ENCODE measurements around the gene RXYLT1.
"Not testable (repeated sequence)": the region's sequence is repeated elsewhere in the genome, so short reads cannot be mapped to it uniquely, and the experiment has no call there.

The RXYLT1 gene

DNA sequence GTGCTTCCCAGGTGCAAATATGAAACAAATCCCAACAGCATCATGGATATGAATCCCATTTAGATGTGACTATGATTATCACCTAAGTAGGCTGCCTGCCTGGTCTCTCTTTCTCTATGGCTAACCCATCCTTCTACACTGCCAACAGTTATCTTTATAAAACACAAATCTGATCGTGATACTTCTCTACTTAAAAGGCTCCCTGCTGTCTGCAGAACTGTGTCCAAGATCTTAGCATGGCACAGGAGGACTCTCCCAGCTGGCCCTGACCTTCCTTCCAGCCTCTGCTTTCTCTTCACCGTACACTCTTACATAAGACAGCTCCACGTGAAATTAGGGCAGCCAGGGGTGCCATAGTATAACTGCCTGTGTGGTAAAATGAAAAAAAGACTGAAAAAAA is 61.3 kb downstream of the RXYLT1 start:
- DNase-seq (ENCODE audit: low read depth in 1 of 2, low spot score in 1 of 2), result no peak
- in situ Hi-C loops (cut with HindIII; ENCODE audit: low pct_unique_long_range_greater_than_20kb, low sequenced_read_pairs), result no loop called here
- TF ChIP-seq JUND (IDR thresholded peaks at IDR 0.05; ENCODE audit: low read depth), result no peak

- TF ChIP-seq JUND (IDR thresholded peaks at IDR 0.05; ENCODE audit: low read depth), result no peak
- DNase-seq (ENCODE audit: low read depth in 1 of 2, low spot score in 1 of 2), result no peak
- in situ Hi-C loops (cut with HindIII; ENCODE audit: low pct_unique_long_range_greater_than_20kb, low sequenced_read_pairs), result no loop called here
These were observed 61.9 kb downstream of the RXYLT1 start for GRCh38 chr12:63841571-63841970.

DNA sequence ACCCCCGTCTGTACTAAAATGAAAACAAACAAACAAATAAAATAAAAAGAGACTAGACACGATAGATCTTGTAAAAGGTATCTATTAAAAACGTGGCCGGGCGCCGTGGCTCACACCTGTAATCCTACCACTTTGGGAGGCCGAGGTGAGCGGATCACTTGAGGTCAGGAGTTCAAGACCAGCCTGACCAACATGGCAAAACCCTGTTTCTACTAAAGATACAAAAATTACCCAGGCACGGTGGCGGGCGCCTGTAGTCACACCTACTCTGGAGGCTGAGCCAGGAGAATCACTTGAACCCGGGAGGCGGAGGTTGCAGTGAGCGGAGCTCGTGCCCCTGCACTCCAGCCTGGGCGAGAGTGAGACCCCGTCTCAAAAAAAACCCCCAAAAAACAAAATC is 63.0 kb downstream of the RXYLT1 start:
- DNase-seq (ENCODE audit: low read depth in 1 of 2, low spot score in 1 of 2); in situ Hi-C loops (cut with HindIII; ENCODE audit: low pct_unique_long_range_greater_than_20kb, low sequenced_read_pairs): not testable (repeated sequence)

- in situ Hi-C loops (cut with HindIII; ENCODE audit: low pct_unique_long_range_greater_than_20kb, low sequenced_read_pairs), result no loop called here
- no peak for TF ChIP-seq JUND (IDR thresholded peaks at IDR 0.05; ENCODE audit: low read depth)
- no peak for DNase-seq (ENCODE audit: low read depth in 1 of 2, low spot score in 1 of 2)
These were observed 63.6 kb downstream of the RXYLT1 start for GRCh38 chr12:63843254-63843720.

DNA sequence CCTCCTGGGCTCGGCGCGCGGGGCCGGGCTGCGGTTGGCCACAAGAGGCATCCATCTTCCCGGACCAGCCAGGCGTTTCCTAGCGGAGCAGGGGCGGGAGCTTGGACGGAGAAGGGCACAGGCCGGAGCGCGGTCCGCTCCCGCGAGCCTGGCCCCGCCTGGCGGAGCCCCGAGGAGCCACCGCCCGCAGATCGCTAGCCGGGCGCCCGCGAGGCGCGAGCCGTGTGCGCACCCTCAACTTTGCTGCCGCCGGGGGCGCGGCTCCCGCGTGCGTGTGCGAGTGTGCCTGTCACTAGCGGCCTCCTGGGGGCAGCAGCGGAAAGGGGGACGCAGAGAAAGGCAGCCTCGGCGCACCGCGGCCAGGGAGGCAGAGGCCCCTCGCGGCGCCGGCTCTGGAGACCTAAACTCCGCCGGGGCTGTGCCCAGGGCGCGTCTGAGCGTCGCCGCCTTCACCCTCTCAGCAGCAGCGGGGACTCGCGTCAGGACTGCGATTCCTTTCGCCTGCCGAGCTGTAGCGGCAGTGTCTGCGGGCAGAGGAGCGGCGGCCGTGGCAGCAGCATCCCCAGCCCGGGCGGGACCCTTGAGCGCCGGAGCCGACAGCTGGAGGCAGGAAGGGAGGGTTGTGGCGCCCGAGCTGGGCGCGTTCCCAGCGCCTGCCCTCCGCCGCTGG is 64.1 kb downstream of the RXYLT1 start:
- TF ChIP-seq JUND (IDR thresholded peaks at IDR 0.05; ENCODE audit: low read depth), result no peak
- in situ Hi-C loops (cut with HindIII; ENCODE audit: low pct_unique_long_range_greater_than_20kb, low sequenced_read_pairs), result no loop called here
- peak; percentile 96 to 97 for DNase-seq (ENCODE audit: low read depth in 1 of 2, low spot score in 1 of 2)

DNA sequence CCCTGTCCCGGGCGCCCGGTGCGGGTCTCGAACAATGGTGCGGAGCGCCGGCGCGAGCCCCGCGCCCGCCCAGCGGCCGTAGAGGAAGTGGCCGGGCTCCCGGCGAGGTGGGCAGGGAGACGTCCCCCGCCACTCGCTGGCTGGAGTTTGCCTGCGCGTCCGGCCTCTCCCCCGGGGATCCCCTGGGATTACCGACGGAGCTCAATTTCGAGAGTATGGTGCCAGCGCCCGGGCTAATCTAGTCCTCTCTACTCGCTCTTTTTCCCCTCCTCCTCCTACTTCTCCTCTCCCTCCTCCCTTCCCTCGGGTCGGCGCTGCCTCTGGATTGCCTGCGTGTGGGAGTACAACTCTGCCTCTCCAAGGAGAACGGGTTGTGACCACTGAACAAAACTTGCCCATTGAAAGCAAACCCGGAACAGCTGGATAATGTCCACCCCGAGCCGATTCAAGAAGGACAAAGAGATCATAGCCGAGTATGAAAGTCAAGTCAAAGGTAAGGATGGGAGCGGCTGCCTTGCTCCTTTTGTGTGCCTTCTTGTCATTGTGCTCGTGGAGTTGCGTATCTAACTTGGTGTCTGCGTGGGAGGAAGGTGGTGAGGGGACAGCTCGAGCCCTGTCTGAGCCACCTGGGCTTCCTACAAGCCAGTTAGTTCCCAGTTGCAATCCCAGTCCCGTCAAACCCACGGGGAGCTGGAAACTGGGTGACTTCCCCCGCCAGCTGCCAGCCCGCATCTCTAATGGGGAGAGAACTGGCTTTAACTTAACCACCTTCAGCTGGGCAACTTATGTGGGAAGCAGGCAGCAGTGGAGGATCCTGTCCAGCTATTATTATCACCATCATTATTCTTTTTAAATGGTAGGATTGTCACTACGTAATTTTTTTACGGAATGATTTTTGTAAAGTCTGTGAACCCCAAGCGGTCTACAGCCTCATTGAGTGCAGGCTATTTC is 65.0 kb downstream of the RXYLT1 start, which contains the start of gene SRGAP1:
TSS of gene SRGAP1 (plus strand) at position 310 of the 951 bp plus-strand sequence. CDS start at position 427, 117 bp downstream.
- in situ Hi-C loops (cut with HindIII; ENCODE audit: low pct_unique_long_range_greater_than_20kb, low sequenced_read_pairs), result no loop called here

DNA sequence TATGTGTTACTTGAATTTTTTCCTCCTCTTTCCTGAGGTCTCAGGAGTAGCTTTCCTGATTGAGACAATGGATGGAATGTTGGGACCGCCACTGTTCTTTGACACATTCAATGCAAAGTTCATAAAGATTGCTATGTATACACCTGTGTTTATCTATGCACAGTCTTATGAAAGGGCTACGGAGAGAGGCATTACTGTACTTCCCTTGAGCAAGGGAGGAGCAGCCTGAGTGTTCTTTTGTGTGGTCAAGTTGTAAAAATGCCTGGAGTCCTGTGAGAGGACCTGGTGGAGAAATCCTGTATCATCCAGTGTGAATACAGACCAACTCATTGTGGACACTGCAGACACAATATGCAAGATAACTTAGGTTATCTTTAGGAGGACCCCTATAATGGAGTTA is 66.0 kb downstream of the RXYLT1 start:
- peak in 1 of 2 experiments; percentile 48 for DNase-seq (ENCODE audit: low read depth in 1 of 2, low spot score in 1 of 2)
- TF ChIP-seq JUND (IDR thresholded peaks at IDR 0.05; ENCODE audit: low read depth), result no peak
- in situ Hi-C loops (cut with HindIII; ENCODE audit: low pct_unique_long_range_greater_than_20kb, low sequenced_read_pairs), result no loop called here

More for the DNA sequence above, 65.0 kb downstream of the RXYLT1 start, which contains the start of gene SRGAP1:
- TF ChIP-seq JUND (IDR thresholded peaks at IDR 0.05; ENCODE audit: low read depth), result no peak
- DNase-seq (ENCODE audit: low read depth in 1 of 2, low spot score in 1 of 2), result peak; percentile 53 to 75

DNA sequence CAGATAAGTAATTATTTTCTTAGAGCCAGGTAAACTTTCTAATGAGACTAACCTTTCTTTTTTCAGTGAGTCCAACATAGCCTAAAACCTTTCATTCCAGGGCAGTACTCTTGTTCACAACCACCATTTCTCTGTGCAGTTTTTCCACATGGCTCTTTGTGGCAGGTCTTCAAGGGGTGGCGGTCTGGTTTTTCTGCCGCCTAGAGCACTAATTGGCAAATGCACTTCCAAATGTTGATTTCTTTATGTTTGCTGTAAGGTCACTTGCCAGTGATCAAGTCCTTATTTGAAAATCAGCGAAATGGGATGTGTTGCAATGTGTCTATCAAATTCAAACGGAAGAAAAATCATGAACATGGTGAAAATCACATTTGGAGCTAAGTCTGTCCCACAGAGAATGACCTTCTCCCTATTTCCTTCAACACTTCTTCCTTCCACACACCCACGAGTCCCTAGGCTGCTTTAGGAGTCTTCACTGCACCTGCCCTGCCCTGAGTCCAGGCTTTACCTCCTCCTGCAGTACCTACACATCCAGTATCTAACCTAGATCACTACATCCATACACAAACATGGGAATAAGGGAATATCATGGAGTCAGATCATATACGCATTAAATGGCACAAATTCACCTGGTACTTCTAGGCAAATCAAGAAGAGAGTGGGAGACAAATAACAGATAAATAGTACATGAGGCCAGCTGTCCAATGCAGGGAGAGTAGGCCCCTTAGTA is 66.7 kb downstream of the RXYLT1 start:
- TF ChIP-seq JUND (IDR thresholded peaks at IDR 0.05; ENCODE audit: low read depth), result no peak
- no peak for DNase-seq (ENCODE audit: low read depth in 1 of 2, low spot score in 1 of 2)
- in situ Hi-C loops (cut with HindIII; ENCODE audit: low pct_unique_long_range_greater_than_20kb, low sequenced_read_pairs), result no loop called here

GRCh38 chr12:63848450-63848849 is 68.7 kb downstream of the RXYLT1 start:
- in situ Hi-C loops (cut with HindIII; ENCODE audit: low pct_unique_long_range_greater_than_20kb, low sequenced_read_pairs), result no loop called here
- no peak for TF ChIP-seq JUND (IDR thresholded peaks at IDR 0.05; ENCODE audit: low read depth)
- no peak for DNase-seq (ENCODE audit: low read depth in 1 of 2, low spot score in 1 of 2)

DNA sequence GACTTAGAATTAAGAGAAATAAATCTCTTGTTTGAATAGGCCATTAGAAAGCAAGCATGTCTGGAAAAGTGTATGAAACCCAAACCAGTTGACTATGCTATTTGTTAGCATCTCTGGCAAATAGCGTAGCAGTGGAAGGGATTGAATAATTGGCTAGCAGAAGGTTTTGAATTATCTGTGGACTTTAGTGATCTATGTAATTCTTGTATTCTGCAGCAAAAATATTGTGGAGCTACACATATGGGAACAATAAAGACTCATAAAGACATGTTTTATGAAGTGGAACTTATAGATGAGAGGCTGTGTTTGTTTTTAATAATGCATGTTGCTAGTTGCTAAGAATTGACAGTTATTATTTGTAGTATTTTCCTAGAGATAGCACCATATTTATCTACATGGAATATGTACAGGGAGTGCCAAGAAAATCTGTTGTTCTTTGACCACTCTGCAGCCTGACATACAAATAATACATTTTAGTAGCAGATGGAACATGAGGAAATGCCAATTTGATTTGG is 69.5 kb downstream of the RXYLT1 start:
- DNase-seq (ENCODE audit: low read depth in 1 of 2, low spot score in 1 of 2), result no peak
- in situ Hi-C loops (cut with HindIII; ENCODE audit: low pct_unique_long_range_greater_than_20kb, low sequenced_read_pairs), result no loop called here
- no peak for TF ChIP-seq JUND (IDR thresholded peaks at IDR 0.05; ENCODE audit: low read depth)

GRCh38 chr12:63849641-63850040 is 69.9 kb downstream of the RXYLT1 start:
- in situ Hi-C loops (cut with HindIII; ENCODE audit: low pct_unique_long_range_greater_than_20kb, low sequenced_read_pairs), result no loop called here
- no peak for TF ChIP-seq JUND (IDR thresholded peaks at IDR 0.05; ENCODE audit: low read depth)
- no peak for DNase-seq (ENCODE audit: low read depth in 1 of 2, low spot score in 1 of 2)

DNA sequence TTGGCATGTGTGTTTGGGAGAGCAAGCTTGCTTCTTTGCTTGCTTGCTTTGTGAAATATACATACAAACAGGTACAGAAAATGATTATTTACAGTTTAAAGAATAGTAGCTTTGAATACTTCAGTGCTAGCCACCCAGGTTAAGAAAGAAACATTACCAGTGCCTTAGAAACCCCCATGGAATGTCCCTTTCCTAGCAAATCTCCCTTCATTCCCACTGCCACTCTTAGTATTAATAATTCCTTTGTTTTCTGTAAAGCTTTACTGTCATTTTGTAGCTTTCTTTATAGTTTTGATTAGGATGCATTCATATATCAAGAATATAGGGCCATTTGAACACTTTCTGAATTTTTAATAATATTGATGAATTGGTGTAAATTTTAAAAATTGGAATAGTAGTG is 74.3 kb downstream of the RXYLT1 start:
- in situ Hi-C loops (cut with HindIII; ENCODE audit: low pct_unique_long_range_greater_than_20kb, low sequenced_read_pairs), result no loop called here
- no peak for TF ChIP-seq JUND (IDR thresholded peaks at IDR 0.05; ENCODE audit: low read depth)
- no peak for DNase-seq (ENCODE audit: low read depth in 1 of 2, low spot score in 1 of 2)

Measured in T47D (cell line).